Psoas muscle (tissue), 8 donors: Measurements from ENCODE around the gene CIDEB. TPM values are rescaled to one million over a fixed set of nuclear protein-coding genes. Genes with fewer than 3 reads are reported as not detected.

Experiments
- ATAC-seq, 4 donors: fragments of 200-7000 bp; cut with Tn5 transposase; one replicate each; pipeline ENCODE4 v1.9.1; 2020; ENCODE audit warnings: moderate library complexity in 3 of 4, mild to moderate bottlenecking in 2 of 4
- DNase-seq, 2 donors: peaks; one replicate each; pipeline ENCODE4 v3.0.0-alpha.2; 2020
- H3K27ac ChIP-seq: fragments of 200-600 bp; one replicate; pipeline ENCODE4 v1.8.0; 2022
- H3K27me3 ChIP-seq, 3 donors: fragments of 200-600 bp in 1 of 3; one replicate each; pipeline versions ENCODE4 v1.6.1 to v1.8.0; 2013 to 2022; ENCODE audit warnings: low read length in 2 of 3, mild to moderate bottlenecking in 2 of 3, moderate library complexity in 1 of 3; ENCODE audit not compliant: insufficient read depth in 3 of 3
- H3K36me3 ChIP-seq, 2 donors: fragments of 200-600 bp in 1 of 2; one replicate each; pipeline versions ENCODE4 v1.6.1 to v1.8.0; 2013 to 2022; ENCODE audit warnings: low read depth in 1 of 2, mild to moderate bottlenecking in 1 of 2, moderate library complexity in 1 of 2; ENCODE audit not compliant: insufficient read depth in 1 of 2
- H3K4me1 ChIP-seq: fragments of 200-600 bp; one replicate; pipeline ENCODE4 v1.8.0; 2022
- H3K4me3 ChIP-seq: fragments of 200-600 bp; one replicate; pipeline ENCODE4 v1.8.0; 2022; ENCODE audit warnings: mild to moderate bottlenecking
- H3K9me3 ChIP-seq: fragments of 200-600 bp; one replicate; pipeline ENCODE4 v1.8.0; 2022
- WGBS, 3 donors: extraction: QIAGEN DNeasy Blood & Tissue Kit; methylation state at CpG; one replicate each; pipeline versions ENCODE4 v1.1.6 to v1.1.7; 2013; 5-methylcytosine and 5-hydroxymethylcytosine counted together
- intact Hi-C, 2 donors: fragments of 100-400 bp; cut with DNase I; formaldehyde crosslinking; loops; one replicate each; pipeline versions ENCODE4 v1.11.0 to v1.14.2; 2022
- polyA plus RNA-seq, 3 donors: library from polyadenylated mRNA; stranded (reverse); fragments of 200-250 nt; gene quantifications; one replicate each; pipeline ENCODE4 v1.2.3, GENCODE V29; 2013
- total RNA-seq, 4 donors: library from RNA; stranded (reverse); fragmentation: NEBNext Ultra II Directional in 2 of 4; extraction: Animal tissue kit (Norgen Biotek cat#: 25700) in 2 of 4; gene quantifications; one replicate each; pipeline versions ENCODE4 v1.2.1 to v1.2.4, GENCODE V29; 2021 to 2023
- TF ChIP-seq, protein P1 (sequence below): fragments of 200-600 bp; IDR thresholded peaks from one replicate; pipeline ENCODE4 v1.8.0; 2022; ENCODE audit warnings: antibody characterized with exemption
- donor health status: healthy with polysubstance abuse.
- donor health status: DM: no; HTN: no; CAD: no; lungs with moderate emphysema.
- donor health status: Bipolar disorder and iron deficiency.
- donor health status: healthy.
- donor health status: DM: yes; HTN: yes; CAD: no.
- donor health status: DM: no; HTN: no; CAD: no.
- donor health status: DM: no; HTN: no; CAD: no.
- donor health status: DM: yes; HTN: yes; CAD: no.

The CIDEB gene
- total and polyA plus RNA-seq, 7 donors = 0.95 to 2.5 (median 1.7) TPM

DNA sequence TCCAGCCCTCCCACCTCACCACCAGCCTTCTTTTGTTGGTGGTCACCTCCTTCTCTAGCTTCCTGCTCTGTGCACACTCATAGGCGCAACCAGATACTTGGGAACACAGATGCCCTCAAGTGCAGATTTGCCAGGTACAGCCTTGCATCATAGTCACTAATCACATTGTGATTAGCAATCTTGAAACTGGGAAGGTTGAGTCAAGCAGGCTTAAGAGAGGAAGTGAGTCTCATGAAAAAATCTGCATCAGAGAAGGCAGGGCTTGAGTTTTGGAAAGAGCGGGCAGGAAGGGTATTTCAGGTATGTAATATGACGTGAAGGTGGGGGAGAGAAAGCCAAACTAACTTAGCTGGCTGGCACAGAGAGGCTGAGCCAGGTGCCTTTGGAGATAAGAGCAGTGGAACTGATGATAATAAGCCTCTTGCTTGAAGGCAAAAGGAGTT lies 33.7 kb downstream of the CIDEB start:
- intact Hi-C loops = no loop called here
- peaks cover 3 to 8% of the 10 kb centered on the region in 2 donors for H3K36me3 ChIP-seq
- no peak overlapping the region for H3K4me3 ChIP-seq
- 74 to 91% (median 88%) methylated on average over 3 of the region's 3 CpGs for WGBS, 3 donors
- TF ChIP-seq, protein P1, sequence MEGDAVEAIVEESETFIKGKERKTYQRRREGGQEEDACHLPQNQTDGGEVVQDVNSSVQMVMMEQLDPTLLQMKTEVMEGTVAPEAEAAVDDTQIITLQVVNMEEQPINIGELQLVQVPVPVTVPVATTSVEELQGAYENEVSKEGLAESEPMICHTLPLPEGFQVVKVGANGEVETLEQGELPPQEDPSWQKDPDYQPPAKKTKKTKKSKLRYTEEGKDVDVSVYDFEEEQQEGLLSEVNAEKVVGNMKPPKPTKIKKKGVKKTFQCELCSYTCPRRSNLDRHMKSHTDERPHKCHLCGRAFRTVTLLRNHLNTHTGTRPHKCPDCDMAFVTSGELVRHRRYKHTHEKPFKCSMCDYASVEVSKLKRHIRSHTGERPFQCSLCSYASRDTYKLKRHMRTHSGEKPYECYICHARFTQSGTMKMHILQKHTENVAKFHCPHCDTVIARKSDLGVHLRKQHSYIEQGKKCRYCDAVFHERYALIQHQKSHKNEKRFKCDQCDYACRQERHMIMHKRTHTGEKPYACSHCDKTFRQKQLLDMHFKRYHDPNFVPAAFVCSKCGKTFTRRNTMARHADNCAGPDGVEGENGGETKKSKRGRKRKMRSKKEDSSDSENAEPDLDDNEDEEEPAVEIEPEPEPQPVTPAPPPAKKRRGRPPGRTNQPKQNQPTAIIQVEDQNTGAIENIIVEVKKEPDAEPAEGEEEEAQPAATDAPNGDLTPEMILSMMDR = no peak
- no peaks in the 10 kb centered on the region for H3K27me3 ChIP-seq
- H3K27ac ChIP-seq = no peak overlapping the region
- no peak for ATAC-seq
- no peaks in the 10 kb centered on the region for H3K9me3 ChIP-seq
- no peaks in the 10 kb centered on the region for H3K4me1 ChIP-seq
- peak in 1 of 2 donors; percentile 1 for DNase-seq

DNA sequence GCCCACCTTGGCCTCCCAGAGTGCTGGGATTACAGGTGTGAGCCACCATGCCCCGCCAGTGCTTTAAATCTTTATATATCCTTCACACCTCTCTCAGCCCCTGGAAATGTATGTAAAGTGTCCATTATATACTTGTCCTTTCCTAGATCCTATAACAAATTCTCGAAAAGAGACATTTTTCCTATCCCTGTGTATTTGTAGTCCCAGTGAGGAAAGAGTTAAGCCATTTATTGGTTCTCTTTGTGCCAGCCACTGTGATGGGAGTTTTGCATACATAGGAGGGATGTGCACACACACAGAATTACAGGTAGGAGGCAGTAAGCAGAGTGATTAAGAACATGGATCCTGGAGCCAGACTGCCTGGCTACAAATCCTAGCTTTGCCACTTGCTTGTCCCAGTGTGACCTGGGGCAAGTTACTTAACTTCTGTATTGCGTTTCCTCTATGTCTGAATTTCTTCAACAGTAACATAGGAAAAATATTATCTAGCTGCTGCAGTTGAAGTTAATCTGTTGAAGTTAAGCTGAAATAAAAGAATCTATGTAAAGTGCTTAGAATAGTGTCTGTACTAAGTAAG lies 34.3 kb downstream of the CIDEB start:
- intact Hi-C loops = no loop called here
- Histone ChIP-seq H3K9me3 (no peaks in the 10 kb centered on the region), H3K27ac (no peak overlapping the region), H3K4me1 (no peaks in the 10 kb centered on the region), H3K27me3 (no peaks in the 10 kb centered on the region), H3K4me3 (no peak overlapping the region), H3K36me3 (peaks cover 8 to 14% of the 10 kb centered on the region in 2 donors)
- DNase-seq (peak in 1 of 2 donors; percentile 13), ATAC-seq (no peak)
- WGBS, 3 donors = 76 to 87% (median 81%) methylated on average over 3 of the region's 3 CpGs
- TF ChIP-seq, protein P1 = no peak

DNA sequence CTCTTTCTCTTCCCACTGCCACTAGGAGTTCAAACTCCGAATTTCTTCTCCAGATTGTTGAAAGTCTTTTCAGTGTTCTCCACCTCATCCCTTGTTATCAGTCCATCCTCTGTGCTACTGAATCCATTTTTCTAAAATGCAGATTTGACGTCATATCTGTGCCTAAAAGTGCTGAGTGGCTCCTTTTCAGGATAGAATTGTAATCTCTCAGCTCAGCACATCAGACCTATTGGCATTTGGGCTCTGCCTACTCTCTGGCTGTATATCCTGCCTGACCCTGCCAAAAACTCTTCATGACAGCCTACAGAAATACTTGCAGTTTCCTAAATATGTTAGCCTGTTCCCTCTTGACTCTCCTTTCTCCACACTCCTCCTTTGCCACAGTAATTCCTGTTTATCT lies 35.3 kb downstream of the CIDEB start:
- ATAC-seq = no peak
- Histone ChIP-seq H3K4me1 (no peaks in the 10 kb centered on the region), H3K36me3 (peaks cover 8 to 24% of the 10 kb centered on the region in 2 donors), H3K9me3 (no peaks in the 10 kb centered on the region), H3K4me3 (no peak overlapping the region), H3K27ac (no peak overlapping the region), H3K27me3 (no peaks in the 10 kb centered on the region)
- intact Hi-C loops = no loop called here
- TF ChIP-seq, protein P1 = no peak
- 94 to 99% (median 95%) methylated on average over 2 of the region's 2 CpGs for WGBS, 3 donors
- DNase-seq = no peak

DNA sequence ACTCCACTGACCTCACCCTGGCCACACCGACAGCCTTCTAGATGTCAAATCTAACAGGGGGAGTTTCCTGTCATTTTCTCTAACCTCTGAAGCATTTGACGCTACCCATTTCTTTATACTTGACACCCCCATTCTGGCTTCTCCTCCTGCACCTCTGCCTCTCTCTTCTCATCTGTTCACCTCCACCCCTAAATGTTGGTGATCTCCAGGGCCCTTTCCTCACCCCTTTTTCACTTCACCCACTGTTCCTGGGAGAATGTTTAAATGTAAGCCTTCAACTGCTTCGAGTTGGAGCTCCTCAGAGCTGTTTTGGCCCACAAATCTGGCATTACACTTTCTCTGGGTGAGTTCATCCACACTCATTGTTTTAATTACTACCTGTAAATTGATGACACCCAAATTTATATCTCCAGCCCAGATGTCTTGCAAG lies 35.9 kb downstream of the CIDEB start:
- H3K4me1 ChIP-seq = no peaks in the 10 kb centered on the region
- intact Hi-C loops = loop anchor here in 1 of 2 donors (2.0 kb wide), 1 partner anchor 29 kb away; the partner anchor contains the start of gene TINF2
- TF ChIP-seq, protein P1 = no peak
- H3K4me3 ChIP-seq = peak overlapping the region; percentile 74
- no peaks in the 10 kb centered on the region for H3K27me3 ChIP-seq
- ATAC-seq (no peak), DNase-seq (no peak)
- peaks cover 8 to 30% of the 10 kb centered on the region in 2 donors for H3K36me3 ChIP-seq
- 17 to 22% (median 21%) methylated on average over 3 of the region's 3 CpGs for WGBS, 3 donors
- H3K9me3 ChIP-seq = no peaks in the 10 kb centered on the region
- H3K27ac ChIP-seq = peak overlapping the region; percentile 92
